GM19238 (cell line): ENCODE results near the gene SMAD3.
"Not testable (repeated sequence)": the region's sequence is repeated elsewhere in the genome, so short reads cannot be mapped to it uniquely, and the experiment has no call there.

Experiments
- DNase-seq: peaks from one replicate; pipeline ENCODE4 v3.0.0; 2011; ENCODE audit warnings: low spot score; ENCODE audit not compliant: insufficient read length

The SMAD3 gene

GRCh38 chr15:67142092-67142766 lies 76.8 kb downstream of the SMAD3 start:
- no peak for DNase-seq

GRCh38 chr15:67142767-67143100 lies 77.3 kb downstream of the SMAD3 start:
- no peak for DNase-seq

DNA sequence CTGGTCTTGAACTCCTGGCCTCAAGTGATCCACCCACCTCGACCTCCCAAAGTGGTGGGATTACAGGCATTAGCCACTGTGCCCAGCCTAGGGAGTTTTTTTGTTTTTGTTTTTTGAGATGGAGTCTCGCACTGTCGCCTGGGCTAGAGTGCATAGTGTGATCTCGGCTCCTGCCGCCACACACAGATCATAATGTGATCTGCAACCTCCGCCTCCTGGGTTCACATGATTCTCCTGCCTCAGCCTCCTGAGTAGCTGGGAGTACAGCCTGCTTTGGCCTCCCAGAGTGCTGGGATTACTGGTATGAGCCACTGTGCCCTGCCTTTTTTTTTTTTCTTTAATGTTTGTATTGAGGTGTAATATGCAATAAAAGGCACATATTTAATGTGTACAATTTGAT lies 78.2 kb downstream of the SMAD3 start:
- DNase-seq: no peak

DNA sequence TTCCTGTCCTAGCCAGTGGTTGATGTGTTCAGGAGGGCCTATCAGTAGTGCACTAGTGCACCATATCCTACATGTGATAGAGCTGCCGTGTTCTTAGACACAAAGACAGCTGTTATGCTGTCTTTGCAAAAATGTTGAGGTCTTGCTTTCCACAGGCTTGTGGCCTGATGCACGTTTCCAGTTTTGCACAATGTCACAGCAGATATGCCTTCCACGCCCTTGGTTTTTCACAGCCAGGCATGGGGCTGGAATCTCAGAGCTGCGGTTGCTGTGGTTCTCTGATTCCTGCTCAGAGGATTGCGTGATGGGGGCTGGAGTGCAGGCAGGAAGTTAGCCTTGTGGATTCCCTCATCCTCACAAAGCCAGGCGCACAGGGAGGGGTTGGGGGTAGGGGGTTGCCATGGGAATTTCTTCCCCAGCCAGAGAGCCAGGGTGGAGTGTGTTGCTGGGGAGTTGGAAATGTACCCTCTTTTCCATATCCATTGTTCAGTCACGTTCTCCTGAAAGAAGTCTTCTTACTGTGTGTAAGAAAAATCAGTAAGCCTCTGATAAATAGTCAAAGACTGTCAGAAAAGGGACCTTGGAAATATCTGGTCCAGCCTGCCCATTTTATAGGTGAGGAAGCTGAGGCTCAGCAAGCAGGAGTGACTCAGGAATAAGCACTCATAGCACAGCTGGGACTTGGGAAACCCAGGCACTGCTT lies 79.4 kb downstream of the SMAD3 start:
- no peak for DNase-seq

DNA sequence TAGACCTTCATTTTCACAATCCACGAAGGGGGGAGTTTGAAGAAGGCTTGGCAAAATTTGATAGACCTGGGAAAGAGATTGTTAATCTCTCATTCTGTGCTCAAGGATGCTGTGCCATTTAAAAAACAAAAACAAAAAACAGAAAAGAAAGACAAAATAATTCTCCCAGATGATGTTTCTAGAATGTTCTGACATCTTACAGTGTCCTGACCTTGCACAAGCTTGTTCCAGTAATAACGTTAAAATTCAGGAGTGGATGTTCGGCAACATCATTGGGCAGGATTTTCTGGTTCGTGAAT lies 79.9 kb downstream of the SMAD3 start:
- no peak for DNase-seq

DNA sequence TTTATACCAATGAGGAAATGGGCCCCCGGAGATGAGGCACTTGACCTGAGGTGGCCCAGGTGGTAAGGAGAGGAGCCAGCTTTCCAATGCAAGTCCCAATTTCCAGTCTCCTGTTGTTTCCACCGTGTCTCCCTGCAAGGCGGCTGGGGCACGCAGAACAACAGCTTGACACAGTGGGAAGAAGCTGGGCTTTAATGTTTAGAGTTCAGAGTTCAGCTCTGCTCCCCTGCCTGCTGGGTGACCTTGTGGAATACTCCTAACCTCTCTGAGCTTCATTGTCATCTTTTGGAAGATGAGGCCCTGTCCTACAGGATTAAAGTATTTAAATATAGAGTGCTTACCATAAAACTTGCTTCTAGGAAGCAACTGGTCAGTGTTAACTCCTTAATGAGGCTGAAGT lies 80.3 kb downstream of the SMAD3 start:
- no peak for DNase-seq

DNA sequence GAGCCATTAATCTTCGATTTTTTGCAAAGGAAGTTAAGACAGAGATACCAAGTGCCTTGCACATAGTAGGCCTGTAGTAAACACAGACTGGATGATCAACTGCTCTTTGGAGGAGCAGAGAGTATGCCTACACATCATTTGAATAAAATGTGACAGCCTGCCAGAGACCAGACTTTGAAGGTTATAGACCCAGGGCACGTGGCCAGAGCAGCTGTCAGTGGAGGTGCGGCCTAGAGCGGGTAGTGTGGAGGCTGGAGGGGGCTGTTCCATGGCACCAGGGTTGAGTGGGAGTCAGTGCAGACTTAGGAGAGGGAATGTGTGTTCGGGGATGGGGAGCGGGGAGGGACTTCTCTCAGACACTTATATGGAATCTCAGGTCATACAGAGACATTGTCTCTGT lies 80.8 kb downstream of the SMAD3 start:
- no peak for DNase-seq

- DNase-seq: no peak
Observed at GRCh38 chr15:67146875-67147381, 81.5 kb downstream of the SMAD3 start.

DNA sequence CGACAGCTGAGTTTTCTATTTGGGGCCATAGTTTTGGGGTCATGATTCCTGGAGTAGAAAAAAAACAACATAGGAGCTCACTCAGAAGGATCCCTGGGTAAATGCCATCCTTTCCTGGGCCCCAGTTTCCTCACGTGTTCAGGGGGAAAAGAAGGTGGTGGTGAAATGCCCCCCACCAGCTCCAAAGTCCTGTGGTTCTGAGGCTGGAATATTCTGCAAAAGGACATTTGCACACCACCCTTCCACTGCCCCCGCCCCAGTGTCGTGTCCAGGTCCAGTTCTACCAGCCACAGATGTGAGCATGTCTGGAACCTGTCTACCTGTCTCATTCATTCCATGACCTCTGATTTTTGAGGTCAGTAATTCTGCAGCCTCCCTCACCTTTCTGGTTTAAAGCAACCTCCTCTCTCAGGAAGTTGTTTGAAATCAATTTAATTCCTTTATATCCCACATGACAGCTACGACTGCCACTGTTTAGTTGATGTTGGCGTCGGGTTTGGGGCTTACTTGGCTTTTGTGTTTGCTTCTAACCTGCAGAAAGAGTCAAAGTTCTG lies 82.1 kb downstream of the SMAD3 start:
- no peak for DNase-seq

- DNase-seq: no peak
Observed at GRCh38 chr15:67148196-67148701, 82.8 kb downstream of the SMAD3 start.

- no peak for DNase-seq
Observed at GRCh38 chr15:67149068-67149772, 83.8 kb downstream of the SMAD3 start.

GRCh38 chr15:67149773-67150022 lies 84.3 kb downstream of the SMAD3 start:
- no peak for DNase-seq

- no peak for DNase-seq
Observed at GRCh38 chr15:67150023-67150860, 84.8 kb downstream of the SMAD3 start.

- no peak for DNase-seq
Observed at GRCh38 chr15:67152429-67152828, 87.0 kb downstream of the SMAD3 start.

DNA sequence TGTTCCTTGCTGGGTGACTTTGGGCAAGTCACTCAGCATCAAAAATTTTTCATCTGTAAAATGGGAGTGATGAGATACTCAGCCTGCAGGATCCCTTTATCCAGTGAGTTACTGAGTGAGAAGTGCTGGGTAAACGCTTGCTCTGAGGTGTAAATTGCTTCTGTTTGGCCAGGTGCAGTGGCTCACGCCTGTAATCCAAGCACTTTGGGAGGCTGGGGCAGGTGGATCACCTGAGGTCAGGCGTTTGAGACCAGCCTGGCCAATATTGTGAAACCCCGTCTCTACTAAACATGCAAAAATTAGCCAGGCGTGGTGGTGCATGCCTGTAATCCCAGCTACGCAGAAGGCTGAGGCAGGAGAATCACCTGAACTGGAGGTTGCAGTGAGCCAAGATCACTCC lies 87.6 kb downstream of the SMAD3 start:
- not testable (repeated sequence) for DNase-seq

GRCh38 chr15:67154249-67154648 lies 88.8 kb downstream of the SMAD3 start:
- no peak for DNase-seq

DNA sequence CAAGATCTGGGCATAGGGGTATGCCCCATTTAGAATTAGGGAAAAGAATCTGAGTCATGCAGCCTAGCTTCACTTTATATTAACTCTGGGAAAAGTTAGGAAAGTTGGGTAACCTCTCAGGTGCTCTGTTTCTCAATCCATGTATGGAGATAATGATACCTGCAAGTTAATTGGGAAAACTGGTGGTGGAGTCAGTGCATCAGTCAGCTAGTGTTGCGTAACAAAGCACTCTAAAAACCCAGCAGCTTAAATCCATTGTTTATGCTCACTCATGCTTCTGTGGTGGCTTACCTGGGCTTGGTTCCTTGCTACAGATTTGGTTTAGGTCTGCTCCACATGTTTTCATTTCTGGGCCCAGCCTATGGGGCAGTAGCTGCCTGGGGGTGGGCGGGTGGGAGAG lies 91.0 kb downstream of the SMAD3 start:
- DNase-seq: no peak

- DNase-seq: no peak
Observed at GRCh38 chr15:67156834-67157233, 91.4 kb downstream of the SMAD3 start.

DNA sequence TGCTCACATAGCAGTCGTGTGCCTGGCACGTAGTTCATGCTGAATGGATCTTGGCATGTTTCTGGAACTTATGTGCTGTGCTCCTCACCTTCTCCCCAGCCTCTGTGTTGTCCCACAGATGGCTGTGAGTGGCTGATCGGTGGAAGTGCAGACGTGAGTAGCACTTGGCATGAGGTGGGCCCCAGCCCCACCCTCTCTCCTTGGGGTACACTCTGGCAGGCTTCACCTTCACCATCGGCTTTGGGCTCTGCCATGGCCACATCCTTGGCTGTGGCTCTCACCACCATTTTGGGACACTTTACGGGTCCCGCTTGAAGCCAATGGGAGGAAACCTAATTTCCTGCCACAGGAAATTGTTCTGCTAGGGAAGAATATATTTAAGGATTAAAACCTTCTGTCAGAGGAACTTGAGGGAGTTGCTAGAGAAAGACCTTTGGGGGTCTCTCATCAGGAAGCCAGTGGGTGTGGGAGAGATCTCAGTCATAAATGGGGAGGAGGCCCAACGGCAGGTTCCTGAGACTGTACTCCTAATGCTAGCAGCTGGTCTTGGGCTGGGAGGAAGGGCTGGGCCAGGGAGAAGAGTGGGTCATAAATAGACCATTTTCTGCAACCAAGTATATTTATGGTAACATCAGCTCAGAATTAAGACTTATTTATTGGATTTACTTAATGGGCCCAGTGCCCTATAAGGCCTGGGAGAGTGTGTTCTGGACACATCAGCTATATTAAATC lies 92.3 kb downstream of the SMAD3 start:
- DNase-seq: no peak

- DNase-seq: no peak
Observed at GRCh38 chr15:67158367-67158766, 93.0 kb downstream of the SMAD3 start.

DNA sequence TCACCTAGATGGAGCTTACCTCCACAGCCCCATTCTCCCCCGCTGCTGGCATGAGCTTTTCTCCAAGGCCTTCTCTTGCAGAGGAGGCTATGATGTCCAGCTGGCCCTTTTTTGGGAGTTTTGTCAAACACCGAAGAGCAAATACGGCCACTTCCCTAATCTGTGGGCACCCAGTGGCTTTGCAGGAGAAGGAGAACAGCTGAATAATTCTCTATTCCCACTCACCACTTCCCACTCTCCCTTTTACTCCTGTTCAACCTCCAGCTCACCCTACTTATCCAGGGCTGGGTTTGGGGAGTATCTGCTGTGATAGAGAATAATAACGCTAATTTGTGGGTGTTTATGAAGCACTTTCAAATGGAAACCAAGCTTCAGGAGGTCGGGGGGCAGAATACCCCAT lies 96.0 kb downstream of the SMAD3 start:
- DNase-seq: no peak
